GM21825 (cell line): ENCODE data around the gene ARHGEF17.
A peak's percentile ranks its signal among the peaks of the same experiment; 100 is the strongest.

ENCODE experiments used
- ATAC-seq: cut with Tn5 transposase; IDR thresholded peaks from one replicate; pipeline ENCODE4 v1.9.1; 2021; ENCODE audit warnings: mild to moderate bottlenecking, moderate library complexity; ENCODE audit not compliant: unreplicated experiment

Gene ARHGEF17

DNA sequence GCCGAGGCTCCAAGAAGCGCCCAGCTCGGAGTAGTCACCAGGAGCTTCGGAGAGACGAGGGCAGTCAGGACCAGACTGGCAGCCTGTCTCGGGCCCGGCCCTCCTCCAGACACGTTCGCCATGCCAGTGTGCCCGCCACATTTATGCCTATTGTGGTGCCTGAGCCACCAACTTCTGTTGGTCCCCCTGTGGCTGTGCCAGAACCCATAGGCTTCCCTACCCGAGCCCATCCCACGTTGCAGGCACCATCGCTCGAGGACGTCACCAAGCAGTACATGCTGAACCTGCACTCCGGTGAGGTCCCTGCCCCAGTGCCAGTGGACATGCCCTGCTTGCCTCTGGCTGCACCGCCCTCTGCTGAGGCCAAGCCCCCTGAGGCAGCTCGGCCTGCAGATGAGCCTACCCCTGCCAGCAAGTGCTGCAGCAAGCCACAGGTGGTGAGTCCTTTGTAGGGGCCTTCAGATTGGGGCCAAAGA is 3.4 kb downstream of the ARHGEF17 start:
- ATAC-seq, result no peak

DNA sequence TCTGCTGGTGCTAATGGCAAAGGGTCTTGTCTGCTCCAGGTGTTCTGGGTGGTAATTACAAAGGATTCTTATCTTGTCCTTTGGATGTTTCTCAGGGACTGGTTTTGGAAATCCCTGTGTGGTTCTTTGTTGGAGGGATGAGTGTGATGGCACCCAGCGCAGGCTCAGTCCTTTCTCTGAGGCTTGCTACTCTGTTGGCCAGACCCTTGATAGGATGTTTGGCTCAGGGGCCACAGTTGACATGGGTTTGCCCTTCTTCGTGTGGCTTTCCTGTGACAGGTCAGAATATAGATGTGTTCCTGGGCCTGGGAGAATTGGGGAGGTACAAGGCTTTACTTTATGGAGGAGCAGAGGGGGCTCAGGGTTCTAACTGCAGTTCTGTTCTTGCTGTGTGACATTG is 4.0 kb downstream of the ARHGEF17 start:
- no peak for ATAC-seq

DNA sequence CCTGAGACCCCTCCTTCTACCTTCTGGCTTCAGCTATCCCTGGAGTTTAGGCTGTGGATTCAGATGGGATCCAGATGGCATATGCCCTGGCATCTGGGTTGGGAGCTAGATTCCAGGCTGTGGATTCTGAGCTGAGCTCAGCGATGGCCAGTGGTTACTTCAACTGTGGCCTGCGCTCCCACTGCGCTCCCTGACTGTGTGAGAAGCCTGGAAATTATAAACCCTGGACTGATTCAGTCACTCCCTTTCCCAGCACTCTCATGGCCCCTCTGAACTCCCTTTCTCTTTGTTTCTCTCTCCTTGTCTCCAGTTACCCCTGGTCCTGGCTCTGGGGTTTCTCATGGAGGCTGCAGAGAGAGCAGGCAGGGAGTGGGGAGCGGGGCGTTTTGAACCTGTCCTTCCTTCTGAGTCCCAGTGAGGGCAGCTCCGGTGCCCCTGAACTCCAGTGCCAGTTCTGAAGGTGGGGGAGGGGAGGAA is 4.8 kb downstream of the ARHGEF17 start:
- ATAC-seq, result no peak

DNA sequence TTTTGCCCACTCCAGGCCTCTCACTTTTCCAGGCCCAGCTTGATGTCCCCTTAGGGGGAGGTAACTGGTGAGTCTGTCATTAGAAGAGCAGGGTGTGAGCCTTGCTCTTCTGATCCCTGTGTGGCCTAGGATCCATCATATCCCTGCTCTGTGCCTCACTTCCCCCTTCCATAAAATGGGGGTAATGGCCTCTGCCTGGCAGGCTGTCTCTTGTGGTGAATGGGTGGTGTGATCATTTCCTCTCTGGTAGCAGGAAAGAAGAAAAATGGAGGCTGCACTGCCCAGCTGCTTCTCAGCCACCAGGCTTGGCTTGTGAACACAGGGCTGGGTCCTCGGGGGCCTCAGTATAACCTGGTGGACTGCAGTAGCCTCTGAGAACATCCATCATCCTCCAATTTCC is 5.6 kb downstream of the ARHGEF17 start:
- ATAC-seq, result no peak

DNA sequence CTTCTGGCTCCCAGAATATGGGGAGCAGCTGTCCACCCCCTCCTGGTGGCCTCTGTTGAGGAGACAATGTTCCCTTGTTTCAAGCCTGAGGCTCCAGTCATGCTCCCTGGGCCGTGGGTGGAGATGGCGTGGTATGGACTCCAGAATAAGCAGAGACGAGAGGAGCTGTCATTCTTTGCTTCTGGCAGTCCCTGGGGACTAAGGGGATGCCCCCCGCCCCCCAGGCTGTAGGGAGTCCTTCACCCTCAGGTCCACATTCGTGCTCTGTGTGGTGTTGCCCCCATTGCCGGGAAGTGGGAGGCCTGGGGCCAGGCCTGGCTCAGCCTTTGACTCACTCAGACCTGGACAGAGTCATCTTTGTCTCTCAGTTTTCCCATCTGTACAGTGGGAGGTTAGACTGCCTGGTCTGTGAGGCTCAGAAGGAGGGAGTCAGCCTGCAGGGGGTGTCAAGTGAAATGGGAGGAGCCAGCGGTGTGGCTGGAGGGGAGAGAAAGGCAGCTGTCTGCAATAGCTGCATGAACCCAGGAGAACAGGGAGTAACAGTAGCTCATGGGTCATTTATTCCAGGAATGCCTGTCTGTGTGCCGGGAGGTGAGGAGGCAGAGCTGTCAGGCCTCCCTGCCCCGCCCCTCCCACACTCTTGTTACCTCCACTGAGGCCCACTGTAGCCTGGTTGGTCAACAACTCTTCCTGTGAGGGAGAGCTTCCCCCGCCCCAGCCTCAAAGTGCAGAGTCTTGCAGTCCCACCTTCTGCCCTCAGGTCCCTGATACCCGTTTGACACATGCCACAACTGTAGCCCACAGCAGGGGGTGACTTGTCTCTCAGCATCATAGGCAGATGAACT is 6.3 kb downstream of the ARHGEF17 start:
- no peak for ATAC-seq

DNA sequence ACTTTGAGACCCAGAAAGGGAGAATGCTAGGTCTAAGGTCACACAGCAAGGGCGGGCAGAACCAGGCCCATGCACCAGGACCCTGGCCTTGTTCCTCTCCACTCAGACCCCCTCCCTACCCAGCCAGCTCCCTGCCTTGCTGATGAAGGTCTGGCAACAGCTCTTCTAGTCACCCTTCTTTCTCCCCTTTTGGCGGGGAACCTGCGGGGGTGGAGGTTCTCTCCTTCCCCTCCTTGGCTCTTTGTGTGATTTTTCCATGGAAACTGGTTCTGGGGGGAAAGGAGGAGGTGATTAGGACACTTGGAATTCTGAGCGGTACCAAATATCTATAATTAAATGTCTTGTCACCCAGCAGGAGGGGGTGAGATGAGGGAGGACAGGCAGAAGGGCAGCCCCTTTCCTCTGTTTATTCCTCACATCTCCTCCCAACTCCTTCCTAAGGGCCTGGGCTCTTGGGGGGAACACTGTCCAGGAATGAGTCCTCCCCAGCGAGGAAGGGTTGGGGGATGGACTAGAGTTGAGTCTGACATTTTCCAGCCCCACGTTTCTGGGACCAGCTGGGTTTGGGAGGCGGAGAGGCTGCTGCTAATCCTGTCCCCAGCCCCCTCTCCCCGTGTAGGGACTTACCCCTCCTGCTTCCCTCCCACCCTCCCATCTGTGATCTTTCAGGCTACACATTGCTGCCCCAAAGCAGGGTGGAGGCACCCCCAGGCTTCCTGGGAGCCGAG is 7.4 kb downstream of the ARHGEF17 start:
- ATAC-seq, result no peak

DNA sequence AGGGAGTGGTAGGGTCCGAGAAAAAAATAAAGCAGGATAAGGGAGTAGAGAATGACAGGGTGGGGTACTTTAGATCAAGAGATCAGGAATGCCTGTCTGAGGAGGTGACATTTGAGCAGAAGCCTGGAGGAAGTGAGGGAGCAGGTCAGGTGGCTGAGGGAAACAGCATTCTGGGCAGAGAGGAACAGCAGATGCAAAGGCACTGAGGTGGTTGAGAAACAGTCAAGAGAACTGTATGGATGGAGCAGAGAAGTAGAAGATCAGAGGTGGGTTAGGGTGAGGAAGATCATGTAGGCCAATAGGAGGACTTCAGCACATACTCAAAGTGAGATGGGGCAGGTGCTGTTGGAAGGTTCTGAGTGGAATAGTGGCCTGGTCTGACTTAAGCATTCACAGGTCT is 8.3 kb downstream of the ARHGEF17 start:
- ATAC-seq, result no peak

DNA sequence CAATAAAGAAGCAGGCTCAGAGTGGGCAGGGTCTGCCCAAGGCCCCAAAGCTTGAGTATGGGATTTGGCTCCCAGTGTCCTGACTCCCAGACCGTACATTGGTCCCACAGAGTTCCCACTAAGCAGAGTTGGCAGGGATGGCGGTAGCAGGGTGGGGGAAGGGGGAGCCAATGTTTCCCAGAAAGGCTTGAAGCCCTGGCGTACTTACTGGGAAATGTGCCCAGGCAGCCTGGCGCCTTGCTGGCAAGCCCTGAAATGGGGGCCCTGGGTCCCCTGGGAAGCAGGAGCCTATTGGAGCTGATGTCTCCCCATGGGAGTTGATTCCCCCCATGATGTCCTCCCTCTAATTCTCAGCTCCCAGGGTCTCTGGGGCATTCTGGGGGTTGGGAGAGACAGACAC is 9.3 kb downstream of the ARHGEF17 start:
- no peak for ATAC-seq

DNA sequence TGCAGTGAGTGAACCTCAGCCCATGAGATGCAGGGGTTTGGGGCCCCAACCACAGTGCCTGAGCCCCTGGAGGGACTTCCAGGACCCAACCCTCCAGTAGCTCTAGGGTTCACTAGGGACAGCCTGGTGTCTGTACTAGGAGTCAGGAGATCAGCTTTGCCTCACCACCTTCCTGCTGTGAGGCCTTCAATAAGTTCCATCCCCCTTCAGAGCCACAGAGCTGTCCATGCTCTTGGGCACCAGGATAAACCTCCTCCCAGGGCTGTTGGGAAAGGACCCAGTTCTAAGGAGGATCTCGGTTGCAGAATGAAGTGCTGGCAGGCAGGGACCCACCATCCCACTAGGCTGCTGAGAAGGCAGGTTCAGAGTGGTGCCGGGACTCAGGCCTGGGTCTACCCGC is 9.7 kb downstream of the ARHGEF17 start:
- no peak for ATAC-seq

DNA sequence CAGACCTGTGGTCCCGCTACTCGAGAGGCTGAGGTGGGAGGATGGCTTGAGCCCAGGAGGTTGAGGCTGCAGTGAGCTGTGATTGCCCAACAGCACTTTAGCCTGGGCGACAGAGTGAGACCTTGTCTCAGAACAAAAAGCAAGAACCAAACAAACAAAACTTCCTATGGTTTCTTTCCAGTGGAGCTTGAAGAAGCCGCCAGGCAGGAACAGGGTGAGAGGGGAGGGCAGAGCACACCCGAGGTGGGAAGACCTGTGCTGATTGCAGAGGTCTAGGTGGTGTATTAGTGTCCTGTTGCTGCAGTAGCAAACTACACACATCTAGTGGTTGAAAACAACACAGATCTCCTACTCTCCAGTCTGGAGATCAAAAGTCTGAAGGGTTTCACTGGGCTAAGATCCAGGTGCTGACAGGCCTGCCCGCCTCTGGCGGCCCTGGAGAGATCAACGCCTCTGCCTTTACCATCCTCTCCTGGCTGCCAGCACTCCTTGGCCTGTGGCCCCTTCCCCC is 10.5 kb downstream of the ARHGEF17 start:
- no peak for ATAC-seq

DNA sequence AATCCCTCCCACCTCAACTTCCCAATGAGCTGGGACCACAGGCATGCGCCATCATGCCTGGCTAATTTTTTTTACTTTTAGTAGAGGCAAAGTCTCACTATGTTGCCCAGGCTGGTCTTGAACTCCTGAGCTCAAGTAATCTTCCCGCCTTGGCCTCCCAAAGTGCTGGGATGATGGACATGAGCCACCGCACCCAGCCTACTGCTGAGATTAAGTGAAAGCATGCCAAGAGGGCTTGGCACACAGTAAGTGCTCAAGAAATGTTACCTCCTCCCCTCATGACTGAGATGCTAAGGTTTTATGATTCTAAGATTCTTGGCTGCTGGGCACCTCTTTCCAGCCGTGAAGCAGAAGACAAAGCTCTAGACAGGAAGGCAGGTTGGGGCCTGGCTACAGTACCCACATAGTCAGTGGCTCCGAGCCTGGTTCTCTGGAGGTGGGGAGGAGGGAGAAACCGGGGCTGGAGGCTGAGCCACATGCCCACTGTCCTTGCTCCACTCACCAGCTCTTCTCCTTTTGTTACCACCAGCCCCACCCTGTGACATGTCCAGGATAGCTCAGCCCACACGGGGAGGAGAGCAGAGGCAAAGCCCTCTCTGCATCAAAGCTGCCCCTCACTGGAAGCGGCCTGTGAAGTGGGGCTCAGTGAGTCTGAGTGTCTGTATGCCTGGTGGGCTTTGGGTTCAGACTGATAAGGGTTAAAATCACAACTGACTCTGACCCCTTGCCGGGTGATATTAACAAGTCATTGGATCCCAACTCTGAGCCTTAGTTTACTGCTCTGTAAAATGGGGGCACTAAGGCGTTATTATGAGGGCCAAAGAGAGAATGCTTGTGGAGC is 12.9 kb downstream of the ARHGEF17 start:
- no peak for ATAC-seq

DNA sequence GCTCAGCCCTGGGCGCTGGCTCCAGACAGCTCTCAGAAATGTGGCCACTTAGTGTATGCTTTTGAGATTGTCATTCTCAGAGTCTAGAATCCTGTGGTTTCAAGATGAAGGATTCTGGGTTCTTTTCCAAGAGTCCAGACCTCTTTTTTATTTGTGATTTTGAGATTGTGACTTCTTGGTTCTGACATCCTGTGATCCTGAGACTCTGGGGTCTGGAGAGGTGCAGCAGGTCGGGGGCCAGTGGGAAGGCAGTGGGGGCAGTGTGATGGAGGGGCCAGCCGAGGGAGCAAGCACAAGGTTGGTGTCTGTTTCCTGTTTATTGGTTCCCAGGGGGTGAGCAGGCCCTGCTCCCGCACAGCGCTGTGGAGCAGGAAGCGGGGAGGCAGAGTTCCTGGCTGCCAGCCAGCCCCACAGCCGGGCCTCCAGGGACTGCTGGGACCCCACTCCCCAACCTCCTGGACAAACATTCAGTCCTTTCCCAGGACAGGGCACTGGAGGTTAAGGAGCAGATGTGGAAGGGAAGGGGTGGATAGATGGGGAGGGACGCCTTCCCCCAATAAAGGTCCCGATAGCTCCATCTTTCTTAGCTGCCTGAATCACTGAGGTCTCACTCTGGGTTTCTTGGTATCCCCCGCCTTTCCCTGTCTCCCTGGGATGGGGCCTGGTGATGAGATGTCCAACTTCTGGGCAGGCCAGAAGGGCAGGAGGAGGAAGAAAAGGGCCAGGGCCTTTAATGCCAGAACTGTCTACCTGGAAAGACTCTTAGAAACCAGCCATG is 13.7 kb downstream of the ARHGEF17 start:
- ATAC-seq, result no peak

DNA sequence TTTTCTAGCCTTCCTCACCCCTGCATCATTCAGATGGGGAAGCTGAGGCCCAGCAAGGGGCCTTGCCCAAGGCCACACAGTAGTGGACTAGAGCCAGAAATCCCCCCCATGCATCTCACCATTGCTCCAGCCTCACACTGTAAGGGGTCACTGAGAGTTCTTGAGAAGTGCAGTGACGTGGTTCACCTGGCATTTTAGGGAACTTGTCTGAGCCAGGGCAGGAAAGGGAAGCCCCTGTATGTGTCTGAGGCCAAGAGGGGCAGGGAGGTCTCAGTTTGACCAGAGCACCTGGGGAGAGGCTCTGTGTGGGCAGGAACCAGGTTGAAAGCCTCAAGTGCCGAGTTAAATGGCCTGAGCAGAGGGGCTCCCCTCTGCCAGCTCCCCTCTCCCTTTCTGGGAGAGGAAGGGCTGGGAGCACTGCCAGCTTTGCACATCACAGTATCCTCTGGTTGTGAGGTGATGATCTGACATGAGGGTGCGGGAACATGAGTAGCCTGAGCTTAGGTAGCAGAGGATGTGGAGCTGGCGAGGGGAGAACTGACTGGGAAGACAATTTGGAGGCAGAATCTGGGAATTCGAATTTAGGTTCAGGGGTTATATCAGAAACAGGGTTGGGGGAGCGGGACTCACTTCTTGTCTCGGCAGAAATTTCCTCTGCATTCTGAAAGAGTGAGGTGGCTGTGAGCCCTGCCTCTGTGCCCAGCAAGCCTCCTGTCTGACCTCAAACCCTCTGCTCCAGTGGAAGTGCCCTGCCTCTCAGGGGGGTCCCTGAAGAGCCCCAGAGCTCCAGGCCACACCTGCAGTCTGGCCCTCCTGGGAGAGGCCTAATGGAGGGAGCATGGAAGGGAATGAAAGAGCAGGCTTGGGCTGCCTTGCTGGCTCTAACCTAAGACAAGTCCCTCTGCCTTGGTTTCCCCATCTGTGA is 14.6 kb downstream of the ARHGEF17 start:
- no peak for ATAC-seq

DNA sequence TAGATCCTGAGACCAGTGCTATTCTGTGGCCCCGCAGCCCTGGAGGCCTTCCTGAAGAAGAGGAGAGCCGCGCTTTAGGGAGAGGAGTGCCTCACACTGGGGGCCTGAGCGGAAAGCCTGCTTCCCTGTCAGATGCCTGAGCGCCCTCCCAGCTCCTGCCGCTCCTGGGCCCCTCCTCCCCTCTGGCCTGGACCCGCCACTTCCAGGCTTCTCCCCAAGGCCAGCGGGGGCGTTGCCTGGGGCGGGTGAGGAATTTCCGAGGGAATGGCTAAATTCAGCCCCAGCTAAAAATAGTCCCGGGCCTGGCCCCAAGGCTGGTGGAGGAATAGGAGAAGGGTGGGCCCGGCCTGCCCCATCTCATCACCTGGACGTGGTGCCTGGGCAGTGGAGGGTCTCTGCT is 15.4 kb downstream of the ARHGEF17 start:
- ATAC-seq, result no peak

DNA sequence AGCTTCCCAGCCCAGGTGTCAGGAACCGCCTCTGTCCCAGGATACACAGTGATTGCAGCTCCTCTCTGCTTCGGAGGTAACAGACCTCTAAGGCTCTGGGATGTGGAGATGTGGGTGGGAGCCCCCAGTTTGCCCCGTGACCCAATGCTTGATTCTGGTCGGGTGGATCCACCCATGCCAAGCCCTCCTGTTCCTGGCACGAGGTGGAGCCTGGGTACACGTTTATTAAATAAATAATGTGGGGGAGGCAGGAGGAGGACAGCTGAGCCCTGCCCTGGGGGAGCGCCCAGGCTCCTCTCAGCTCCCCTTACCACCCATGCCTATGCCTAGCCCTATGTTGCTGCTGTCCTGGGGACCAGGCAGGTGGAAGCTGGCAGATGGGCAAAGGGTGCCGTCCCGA is 16.0 kb downstream of the ARHGEF17 start:
- ATAC-seq, result no peak

DNA sequence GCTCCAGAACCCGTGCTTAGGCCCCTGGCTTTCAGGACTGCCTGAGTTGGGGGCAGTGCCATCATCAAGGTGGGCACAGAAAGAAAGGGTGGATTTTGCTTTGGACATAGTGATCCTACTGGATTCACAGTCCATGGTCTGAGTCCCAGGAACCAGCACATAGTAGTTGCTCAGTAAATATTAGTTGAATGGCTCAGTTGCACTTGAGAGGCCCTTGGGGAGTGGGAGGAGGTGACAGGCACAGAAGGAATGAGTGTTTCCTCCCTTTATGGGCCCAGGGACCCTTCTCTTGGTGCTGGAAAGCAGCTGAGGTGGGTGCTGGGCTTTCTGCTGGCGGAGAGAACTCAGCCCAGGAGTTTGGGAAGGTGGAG is 16.6 kb downstream of the ARHGEF17 start:
- ATAC-seq, result no peak

DNA sequence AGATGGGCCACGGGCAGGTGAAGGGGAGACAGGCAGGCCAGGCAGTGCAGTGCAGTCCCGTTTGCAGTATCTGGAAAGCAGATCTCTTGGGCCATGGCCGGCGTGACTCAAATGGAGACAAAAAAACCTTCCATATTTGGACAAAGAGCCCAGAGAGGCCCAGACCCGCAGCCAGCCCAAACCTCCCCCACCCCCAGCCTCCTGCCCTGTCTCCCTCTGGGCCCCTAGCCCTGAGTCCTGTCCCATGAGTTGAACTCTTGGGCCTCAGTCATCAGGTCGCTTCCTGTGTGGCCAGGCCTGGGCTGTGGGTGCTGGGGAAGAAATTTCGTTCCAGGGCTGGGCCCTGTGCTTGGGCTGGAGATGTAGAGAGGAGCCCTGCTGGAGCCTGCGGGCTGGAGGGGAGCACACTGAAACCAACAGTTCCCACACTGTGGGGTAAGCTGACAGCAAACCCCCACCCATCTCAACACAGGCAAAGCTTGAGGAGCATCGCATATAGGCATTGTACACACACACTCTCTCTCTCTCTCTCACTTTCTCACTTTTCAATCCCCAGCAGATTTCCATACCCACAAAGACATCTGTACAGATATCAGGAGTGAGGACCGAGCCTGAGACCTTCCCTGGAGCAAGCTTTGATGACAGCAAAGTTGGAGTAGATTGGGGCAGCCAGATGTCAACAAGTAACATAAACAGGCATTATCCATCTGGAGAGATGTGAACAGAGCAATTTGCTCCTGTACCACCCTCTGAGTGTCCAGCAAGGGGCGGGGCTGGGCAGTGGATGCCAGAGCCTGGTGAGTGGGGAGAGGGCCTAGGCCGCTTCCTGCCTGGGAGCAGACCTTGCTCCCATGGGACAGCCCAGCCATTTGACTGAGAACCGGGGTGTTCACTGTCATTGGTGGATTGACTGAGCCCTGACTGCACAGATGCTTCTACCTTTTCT is 17.2 kb downstream of the ARHGEF17 start:
- peak; percentile 66 for ATAC-seq
